H1 (cell line): ENCODE measurements around the gene EPHB6. TPM values are rescaled to one million over a fixed set of nuclear protein-coding genes. Genes with fewer than 3 reads are reported as not detected.

Experiments
- CTCF ChIA-PET: fragments of 300-600 bp; sonication (Branson Sonifier 250); formaldehyde crosslinking; loops from one replicate; lab custom pipeline; 2021; ENCODE audit not compliant: partially characterized antibody; lab: Charles Lee
- POLR2A ChIA-PET: fragments of 300-600 bp; sonication (Branson Sonifier 250); formaldehyde crosslinking; loops from one replicate; lab custom pipeline; 2021; ENCODE audit warnings: inconsistent platforms; ENCODE audit not compliant: partially characterized antibody; lab: Charles Lee
- DNase-seq, 2 experiments: peaks; one replicate each; pipeline versions ENCODE4 v3.0.0 to v3.0.0-alpha.2; 2010 to 2022; ENCODE audit warnings: low spot score in 2 of 2, low read depth in 1 of 2, mixed read lengths in 1 of 2
- FAIRE-seq: peaks from 2 replicates; lab custom pipeline; 2011; peaks lifted over from hg19 to GRCh38; lab: Jason Lieb, UNC
- H2AFZ ChIP-seq: 2 replicates; pipeline ENCODE4 v1.8.1; 2012; ENCODE audit warnings: low read length, inconsistent platforms
- H2AK5ac ChIP-seq: 2 replicates; pipeline ENCODE4 v1.6.1; 2013; ENCODE audit warnings: low read depth, low read length
- H2BK120ac ChIP-seq: replicated peaks from 2 replicates; pipeline ENCODE3; 2013; ENCODE audit warnings: low read depth, low read length, inconsistent platforms
- H2BK12ac ChIP-seq: 2 replicates; pipeline ENCODE4 v1.6.1; 2013; ENCODE audit warnings: low read depth, low read length
- H2BK15ac ChIP-seq: 2 replicates; pipeline ENCODE4 v1.6.1; 2013; ENCODE audit warnings: low read length
- H2BK20ac ChIP-seq: 2 replicates; pipeline ENCODE4 v1.6.1; 2013; ENCODE audit warnings: low read length
- H2BK5ac ChIP-seq: 2 replicates; pipeline ENCODE4 v1.6.1; 2013; ENCODE audit warnings: low read depth, low read length
- H3K14ac ChIP-seq: 2 replicates; pipeline ENCODE4 v1.6.1; 2013; ENCODE audit warnings: inconsistent platforms; ENCODE audit not compliant: insufficient read length
- H3K18ac ChIP-seq: 2 replicates; pipeline ENCODE4 v1.6.1; 2013; ENCODE audit warnings: low read length; ENCODE audit errors: extremely low read depth
- H3K23ac ChIP-seq: 2 replicates; pipeline ENCODE4 v1.6.1; 2013; ENCODE audit warnings: inconsistent platforms; ENCODE audit not compliant: insufficient read length
- H3K23me2 ChIP-seq: 2 replicates; pipeline ENCODE4 v1.6.1; 2013; ENCODE audit warnings: low read depth, low read length
- H3K27ac ChIP-seq: 2 replicates; pipeline ENCODE4 v1.6.1; 2011; ENCODE audit warnings: low read depth, low read length, inconsistent platforms
- H3K27me3 ChIP-seq, 4 experiments: replicated peaks in 1 of 4; 1 replicate in 1 of 4; 2 replicates in 3 of 4; pipeline versions ENCODE4 v1.6.1 to v1.8.1; 2011 to 2013; ENCODE audit warnings: low read length in 3 of 4, mild to moderate bottlenecking in 3 of 4, inconsistent platforms in 2 of 4, mixed read lengths in 2 of 4, moderate library complexity in 1 of 4; ENCODE audit not compliant: control insufficient read depth in 3 of 4, insufficient read depth in 3 of 4; ENCODE audit errors: extremely low read depth in 1 of 4
- H3K36me3 ChIP-seq, 4 experiments: 2 replicates each; pipeline versions ENCODE4 v1.6.1 to v1.8.1; 2011 to 2013; ENCODE audit warnings: mild to moderate bottlenecking in 4 of 4, low read length in 3 of 4, moderate library complexity in 2 of 4, control low read depth in 1 of 4, inconsistent platforms in 1 of 4; ENCODE audit not compliant: insufficient read depth in 4 of 4, control insufficient read depth in 2 of 4
- H3K4ac ChIP-seq: replicated peaks from 2 replicates; pipeline ENCODE3; 2013; ENCODE audit warnings: low read length, low read depth, mixed read lengths, inconsistent platforms; ENCODE audit not compliant: insufficient read length
- H3K4me1 ChIP-seq, 4 experiments: replicated peaks in 1 of 4; 1 replicate in 1 of 4; 2 replicates in 3 of 4; pipeline versions ENCODE4 v1.6.1 to v1.8.1; 2011 to 2013; ENCODE audit warnings: low read length in 3 of 4, inconsistent platforms in 2 of 4, mixed read lengths in 1 of 4; ENCODE audit not compliant: insufficient read depth in 4 of 4, control insufficient read depth in 3 of 4
- H3K4me2 ChIP-seq, 2 experiments: 2 replicates each; pipeline versions ENCODE4 v1.6.1 to v1.8.1; 2011 to 2013; ENCODE audit warnings: low read depth in 2 of 2, low read length in 2 of 2, control low read depth in 1 of 2, inconsistent platforms in 1 of 2, mild to moderate bottlenecking in 1 of 2; ENCODE audit not compliant: insufficient read depth in 1 of 2
- H3K4me3 ChIP-seq, 4 experiments: fragments of 200-600, 300-600 bp in 1 of 4; sonication (generic), shearing (Covaris generic), sonication (Bioruptor Twin) in 1 of 4; 2 replicates each; pipeline versions ENCODE4 v1.5.1 to v1.8.1; 2011 to 2016; ENCODE audit warnings: low read length in 4 of 4, low read depth in 3 of 4, control low read depth in 2 of 4, inconsistent platforms in 2 of 4, mild to moderate bottlenecking in 2 of 4, mixed read lengths in 1 of 4, moderate library complexity in 1 of 4; ENCODE audit not compliant: insufficient read depth in 2 of 4; ENCODE audit errors: extremely low read depth in 1 of 4
- H3K56ac ChIP-seq: replicated peaks from 2 replicates; pipeline ENCODE3; 2013; ENCODE audit warnings: low read depth, mild to moderate bottlenecking, mixed read lengths, low read length, inconsistent platforms; ENCODE audit not compliant: insufficient read length
- H3K79me1 ChIP-seq: 2 replicates; pipeline ENCODE4 v1.6.1; 2013; ENCODE audit warnings: low read depth, low read length, control low read depth
- H3K79me2 ChIP-seq, 2 experiments: 2 replicates each; pipeline versions ENCODE4 v1.6.1 to v1.8.1; 2012 to 2013; ENCODE audit warnings: low read length in 2 of 2, mild to moderate bottlenecking in 2 of 2, inconsistent platforms in 1 of 2; ENCODE audit not compliant: insufficient read depth in 2 of 2, control insufficient read depth in 1 of 2
- H3K9ac ChIP-seq, 4 experiments: replicated peaks in 1 of 4; 1 replicate in 1 of 4; 2 replicates in 3 of 4; pipeline versions ENCODE4 v1.6.1 to v1.8.1; 2011 to 2013; ENCODE audit warnings: low read depth in 3 of 4, low read length in 3 of 4, control low read depth in 2 of 4, mild to moderate bottlenecking in 2 of 4, moderate library complexity in 2 of 4, inconsistent platforms in 1 of 4; ENCODE audit errors: extremely low read depth in 1 of 4
- H3K9me3 ChIP-seq, 2 experiments: 2 replicates each; pipeline versions ENCODE4 v1.6.1 to v1.8.1; 2012 to 2013; ENCODE audit warnings: mild to moderate bottlenecking in 2 of 2, moderate library complexity in 2 of 2, control low read depth in 1 of 2, inconsistent platforms in 1 of 2, low read depth in 1 of 2, low read length in 1 of 2, mixed read lengths in 1 of 2; ENCODE audit not compliant: insufficient read depth in 2 of 2
- H4K20me1 ChIP-seq, 2 experiments: replicated peaks in 1 of 2; 2 replicates each; pipeline versions ENCODE3 to v1.8.1; 2011 to 2013; ENCODE audit warnings: inconsistent platforms in 2 of 2, low read length in 2 of 2, mild to moderate bottlenecking in 1 of 2; ENCODE audit not compliant: insufficient read depth in 2 of 2, control insufficient read depth in 1 of 2
- H4K5ac ChIP-seq: 2 replicates; pipeline ENCODE4 v1.6.1; 2013; ENCODE audit warnings: low read length, low read depth, mixed read lengths, inconsistent platforms; ENCODE audit not compliant: insufficient read length
- H4K8ac ChIP-seq: 2 replicates; pipeline ENCODE4 v1.8.0; 2013; ENCODE audit warnings: mild to moderate bottlenecking, moderate library complexity, low read length, inconsistent platforms; ENCODE audit not compliant: insufficient read depth; ENCODE audit errors: extremely low read depth
- H4K91ac ChIP-seq: replicated peaks from 2 replicates; pipeline ENCODE3; 2013; ENCODE audit warnings: low read length, mixed read lengths, inconsistent platforms; ENCODE audit not compliant: insufficient read length
- ASH2L ChIP-seq: fragments of 200-600, 300-600 bp; sonication (generic); IDR thresholded peaks from one replicate; pipeline ENCODE4 v1.7.1; 2017; ENCODE audit warnings: low read length
- BCL11A ChIP-seq, 2 experiments: IDR thresholded peaks; one replicate each; pipeline ENCODE4 v1.6.1; 2011; ENCODE audit warnings: low read depth in 2 of 2, low read length in 2 of 2, mild to moderate bottlenecking in 2 of 2
- E2F6 ChIP-seq: IDR thresholded peaks from 2 replicates; pipeline ENCODE4 v1.6.1; 2012; ENCODE audit warnings: inconsistent platforms
- GABPA ChIP-seq: IDR thresholded peaks from 2 replicates; pipeline ENCODE4 v1.6.1; 2011; ENCODE audit warnings: mild to moderate bottlenecking, low read length, moderate library complexity, borderline replicate concordance; ENCODE audit not compliant: insufficient read depth
- HDAC6 ChIP-seq: IDR thresholded peaks from one replicate; pipeline ENCODE4 v1.7.1; 2012; ENCODE audit warnings: low read depth, mild to moderate bottlenecking, inconsistent platforms, low read length, moderate library complexity
- JUND ChIP-seq: IDR thresholded peaks from 2 replicates; pipeline ENCODE4 v1.6.1; 2011; ENCODE audit warnings: mild to moderate bottlenecking, improper control_type of control experiment, low read length
- POU5F1 ChIP-seq: IDR thresholded peaks from 2 replicates; pipeline ENCODE4 v1.6.1; 2011; ENCODE audit warnings: low read depth, mild to moderate bottlenecking, low read length, moderate library complexity
- RFX5 ChIP-seq: IDR thresholded peaks from 2 replicates; pipeline ENCODE4 v1.6.1; 2011; ENCODE audit warnings: low read depth, low read length, improper control_type of control experiment, borderline replicate concordance
- TBP ChIP-seq: IDR thresholded peaks from 2 replicates; pipeline ENCODE4 v1.6.1; 2011; ENCODE audit warnings: low read depth, low read length, improper control_type of control experiment
- WGBS, 2 experiments: shearing (Covaris generic) in 1 of 2; methylation state at CpG; one replicate each; pipeline versions ENCODE4 v1.1.6 to v1.1.7; 2013 to 2015; ENCODE audit warnings: low lambda C conversion rate in 2 of 2, mixed read lengths in 2 of 2, inconsistent platforms in 1 of 2, low coverage in 1 of 2, missing lambda C conversion rate in 1 of 2; ENCODE audit not compliant: insufficient replicate concordance in 2 of 2, insufficient coverage in 1 of 2, insufficient read length in 1 of 2; ENCODE audit errors: extremely low coverage in 1 of 2, missing lambda C conversion rate in 1 of 2; 5-methylcytosine and 5-hydroxymethylcytosine counted together
- polyA plus RNA-seq, 7 experiments: library from polyadenylated mRNA; depleted of rRNA in 3 of 7; stranded (reverse) in 5 of 7; unstranded in 2 of 7; fragments of >200 nt in 5 of 7; fragments of 200-250 nt in 2 of 7; gene quantifications; 1 replicate in 5 of 7; 2 replicates in 1 of 7; 4 replicates in 1 of 7; pipeline versions ENCODE4 v1.2.1 to v1.2.3, GENCODE V29; 2011 to 2013; ENCODE audit warnings: missing spikeins in 2 of 7, mixed read lengths in 2 of 7
- total RNA-seq: library from RNA; stranded (reverse); fragmentation: NEBNext Ultra II Directional; extraction: Animal tissue kit (Norgen Biotek cat#: 25700); gene quantifications from 2 replicates; pipeline ENCODE4 v1.2.1, GENCODE V29; 2021

Gene EPHB6
- total and polyA plus RNA-seq, 2 of the 8 experiments (the other 6 are each of a cell fraction or from before 2014, with no cell fraction given): 19.7 TPM

- Histone ChIP-seq H2BK120ac (no peak overlapping the region), H4K91ac (no peak overlapping the region), H2BK20ac (no peak overlapping the region), H2BK12ac (no peak overlapping the region), H4K20me1 (no peaks in the 10 kb centered on the region), H3K56ac (no peak overlapping the region), H3K14ac (no peak overlapping the region), H3K23ac (no peak overlapping the region), H3K27me3 (no peaks in the 10 kb centered on the region; a peak in 1 of 7 replicates), H3K4ac (no peak overlapping the region), H2AFZ (no peak overlapping the region), H4K5ac (no peak overlapping the region), H4K8ac (no peak overlapping the region), H3K79me1 (no peaks in the 10 kb centered on the region; the same call in 1 of the 2 replicates), H2BK15ac (no peak overlapping the region), H2AK5ac (no peak overlapping the region), H3K23me2 (no peaks in the 10 kb centered on the region; the same call in 1 of the 2 replicates), H2BK5ac (no peak overlapping the region), H3K27ac (no peak overlapping the region), H3K18ac (no peak overlapping the region), H3K9me3 (no peaks in the 10 kb centered on the region), H3K4me3 (no peak overlapping the region), H3K36me3 (no peaks in the 10 kb centered on the region), H3K4me2 (no peak overlapping the region), H3K79me2 (no peaks in the 10 kb centered on the region), H3K9ac (no peak overlapping the region), H3K4me1 (no peaks in the 10 kb centered on the region; a peak in 1 of 7 replicates)
- no peak for DNase-seq
- ChIA-PET CTCF (interaction anchor here (0.6 to 13.9 kb wide), 45 partner anchors 9 to 487 kb away, joined by 3 to 332 read pairs (median 5); partner anchors contain the start of genes EPHB6, KEL and TRPV6), POLR2A (interaction anchor here (1.0 kb wide), 1 partner anchor 12 kb away, joined by 3 read pairs; no protein-coding TSS in a partner anchor)
- no peak for FAIRE-seq
- TF ChIP-seq E2F6 (no peak), POU5F1 (no peak), ASH2L (no peak), RFX5 (no peak), HDAC6 (no peak), BCL11A (IDR thresholded peaks at IDR 0.05; ENCODE audit: low read depth in 2 of 2, low read length in 2 of 2) (no peak), JUND (no peak), TBP (no peak), GABPA (no peak)
- WGBS, 2 experiments: 91% methylated on average over 14 of the region's 15 CpGs; no CpG with 5 or more reads in 1 of the 2 experiments
Measured at GRCh38 chr7:142872106-142872675, 17.3 kb downstream of the EPHB6 start.
